Measurements from ENCODE around the gene TMEM217. TPM values are rescaled to one million over a fixed set of nuclear protein-coding genes. Genes with fewer than 3 reads are reported as not detected.

The TMEM217 gene
- total RNA-seq, 1 donor from 2014 or later = 1.4 TPM

DNA sequence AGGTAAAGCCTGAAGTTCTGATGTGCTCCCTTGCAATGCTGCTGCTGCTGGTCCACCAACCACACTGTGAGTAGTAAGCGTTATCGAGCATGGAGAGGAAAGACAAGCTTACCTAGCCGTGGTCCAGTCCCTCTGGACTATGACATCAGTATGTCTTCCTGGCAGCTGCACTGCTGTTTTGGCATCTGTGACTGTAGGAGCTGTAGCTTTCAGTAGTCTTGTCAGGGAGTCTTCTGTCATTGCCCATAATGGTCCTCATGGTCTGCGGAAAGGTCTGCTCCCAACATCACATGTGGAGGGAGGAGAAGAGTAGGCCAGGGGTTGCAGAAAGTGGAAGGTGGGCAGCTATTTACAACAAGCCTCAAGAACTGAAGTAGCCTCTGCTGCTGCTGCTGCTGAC, 26.8 kb upstream of the TMEM217 start:
- Mint-ChIP-seq H3K9me3 (ENCODE audit: low read depth) (no peaks in the 10 kb centered on the region), H3K4me3 (ENCODE audit: low read depth) (no peak overlapping the region), H3K27me3 (no peaks in the 10 kb centered on the region), H3K36me3 (ENCODE audit: insufficient read depth) (peaks cover 15% of the 10 kb centered on the region), H3K27ac (no peak overlapping the region), H3K4me1 (ENCODE audit: low read depth) (peaks cover 3% of the 10 kb centered on the region)
- TF ChIP-seq, protein P1, sequence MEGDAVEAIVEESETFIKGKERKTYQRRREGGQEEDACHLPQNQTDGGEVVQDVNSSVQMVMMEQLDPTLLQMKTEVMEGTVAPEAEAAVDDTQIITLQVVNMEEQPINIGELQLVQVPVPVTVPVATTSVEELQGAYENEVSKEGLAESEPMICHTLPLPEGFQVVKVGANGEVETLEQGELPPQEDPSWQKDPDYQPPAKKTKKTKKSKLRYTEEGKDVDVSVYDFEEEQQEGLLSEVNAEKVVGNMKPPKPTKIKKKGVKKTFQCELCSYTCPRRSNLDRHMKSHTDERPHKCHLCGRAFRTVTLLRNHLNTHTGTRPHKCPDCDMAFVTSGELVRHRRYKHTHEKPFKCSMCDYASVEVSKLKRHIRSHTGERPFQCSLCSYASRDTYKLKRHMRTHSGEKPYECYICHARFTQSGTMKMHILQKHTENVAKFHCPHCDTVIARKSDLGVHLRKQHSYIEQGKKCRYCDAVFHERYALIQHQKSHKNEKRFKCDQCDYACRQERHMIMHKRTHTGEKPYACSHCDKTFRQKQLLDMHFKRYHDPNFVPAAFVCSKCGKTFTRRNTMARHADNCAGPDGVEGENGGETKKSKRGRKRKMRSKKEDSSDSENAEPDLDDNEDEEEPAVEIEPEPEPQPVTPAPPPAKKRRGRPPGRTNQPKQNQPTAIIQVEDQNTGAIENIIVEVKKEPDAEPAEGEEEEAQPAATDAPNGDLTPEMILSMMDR (IDR thresholded peaks at IDR 0.05; ENCODE audit: unreplicated experiment) = no peak
- no peak for DNase-seq (ENCODE audit: low spot score, unreplicated experiment)

DNA sequence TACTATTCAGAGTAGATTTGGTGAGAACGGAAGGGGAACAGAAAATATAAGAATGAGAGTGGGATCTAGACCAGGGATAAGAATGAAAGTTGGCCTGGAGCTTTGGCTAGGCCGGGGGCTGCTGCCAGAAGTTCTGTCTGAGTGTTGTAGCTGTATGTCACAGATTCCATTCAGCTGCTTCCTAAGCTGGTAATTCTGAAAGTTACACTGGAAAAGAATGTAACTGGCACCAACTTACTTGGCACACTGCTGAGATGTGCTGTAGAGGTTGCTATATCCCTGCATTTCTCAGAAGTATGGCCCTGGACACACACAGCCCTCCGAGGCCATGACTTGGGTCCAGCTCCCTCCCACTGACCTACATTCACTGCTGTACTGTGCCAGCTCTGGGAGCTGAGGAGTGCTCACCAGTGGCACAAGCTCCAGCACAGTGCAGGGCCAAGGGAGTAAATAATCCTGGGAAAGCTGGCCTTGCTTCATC, 25.8 kb upstream of the TMEM217 start:
- H3K4me1 Mint-ChIP-seq (ENCODE audit: low read depth) = no peaks in the 10 kb centered on the region
- H3K27ac Mint-ChIP-seq = no peak overlapping the region
- TF ChIP-seq, protein P1 (IDR thresholded peaks at IDR 0.05; ENCODE audit: unreplicated experiment) = no peak
- no peak for DNase-seq (ENCODE audit: low spot score, unreplicated experiment)
- no peak overlapping the region for H3K4me3 Mint-ChIP-seq (ENCODE audit: low read depth)
- no peaks in the 10 kb centered on the region for H3K27me3 Mint-ChIP-seq
- H3K9me3 Mint-ChIP-seq (ENCODE audit: low read depth) = no peaks in the 10 kb centered on the region
- peaks cover 15% of the 10 kb centered on the region for H3K36me3 Mint-ChIP-seq (ENCODE audit: insufficient read depth)

DNA sequence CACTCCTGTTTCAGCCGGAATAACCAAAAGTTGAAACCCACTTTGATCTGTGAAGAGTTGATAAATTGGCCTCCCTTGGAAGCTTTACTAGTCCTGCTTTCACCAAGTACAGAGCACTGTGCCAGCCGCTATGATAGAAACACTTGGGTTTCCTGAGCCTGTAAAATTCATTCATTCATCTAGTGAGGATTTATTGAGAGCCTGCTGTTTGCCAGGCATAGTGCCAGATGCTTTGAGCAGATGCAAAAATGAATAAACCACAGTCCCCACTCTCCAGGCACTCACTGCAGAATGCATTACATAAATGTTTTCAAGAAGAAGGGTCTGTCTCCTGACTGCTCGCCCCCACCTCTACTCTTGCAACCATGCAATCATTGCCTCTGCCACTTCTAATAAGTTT, 25.3 kb upstream of the TMEM217 start:
- H3K27me3 Mint-ChIP-seq = no peaks in the 10 kb centered on the region
- no peaks in the 10 kb centered on the region for H3K9me3 Mint-ChIP-seq (ENCODE audit: low read depth)
- no peak overlapping the region for H3K4me3 Mint-ChIP-seq (ENCODE audit: low read depth)
- no peak for DNase-seq (ENCODE audit: low spot score, unreplicated experiment)
- no peaks in the 10 kb centered on the region for H3K4me1 Mint-ChIP-seq (ENCODE audit: low read depth)
- no peak overlapping the region for H3K27ac Mint-ChIP-seq
- TF ChIP-seq, protein P1 (IDR thresholded peaks at IDR 0.05; ENCODE audit: unreplicated experiment) = no peak
- H3K36me3 Mint-ChIP-seq (ENCODE audit: insufficient read depth) = peaks cover 15% of the 10 kb centered on the region

DNA sequence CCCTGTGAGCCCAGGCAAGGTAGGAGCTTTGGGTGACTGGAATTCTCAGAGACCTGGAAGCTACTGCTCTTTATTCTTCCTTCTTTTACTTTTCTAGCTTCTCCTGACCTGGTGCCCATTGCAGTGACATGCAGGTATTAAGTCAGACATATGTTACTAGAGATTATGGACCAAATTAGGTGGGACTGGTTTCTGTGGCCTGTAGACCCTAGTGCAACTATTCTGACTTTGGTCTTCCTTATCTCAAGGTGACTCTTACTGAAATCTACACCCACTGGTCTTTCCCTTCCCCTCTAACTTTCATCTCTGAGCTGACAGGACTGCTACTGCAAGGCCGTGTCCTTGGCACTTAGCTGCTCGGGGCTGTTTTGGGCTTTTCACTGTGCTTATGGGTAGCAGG, 24.4 kb upstream of the TMEM217 start:
- peaks cover 10% of the 10 kb centered on the region for H3K36me3 Mint-ChIP-seq (ENCODE audit: insufficient read depth)
- H3K27ac Mint-ChIP-seq = no peak overlapping the region
- no peaks in the 10 kb centered on the region for H3K4me1 Mint-ChIP-seq (ENCODE audit: low read depth)

DNA sequence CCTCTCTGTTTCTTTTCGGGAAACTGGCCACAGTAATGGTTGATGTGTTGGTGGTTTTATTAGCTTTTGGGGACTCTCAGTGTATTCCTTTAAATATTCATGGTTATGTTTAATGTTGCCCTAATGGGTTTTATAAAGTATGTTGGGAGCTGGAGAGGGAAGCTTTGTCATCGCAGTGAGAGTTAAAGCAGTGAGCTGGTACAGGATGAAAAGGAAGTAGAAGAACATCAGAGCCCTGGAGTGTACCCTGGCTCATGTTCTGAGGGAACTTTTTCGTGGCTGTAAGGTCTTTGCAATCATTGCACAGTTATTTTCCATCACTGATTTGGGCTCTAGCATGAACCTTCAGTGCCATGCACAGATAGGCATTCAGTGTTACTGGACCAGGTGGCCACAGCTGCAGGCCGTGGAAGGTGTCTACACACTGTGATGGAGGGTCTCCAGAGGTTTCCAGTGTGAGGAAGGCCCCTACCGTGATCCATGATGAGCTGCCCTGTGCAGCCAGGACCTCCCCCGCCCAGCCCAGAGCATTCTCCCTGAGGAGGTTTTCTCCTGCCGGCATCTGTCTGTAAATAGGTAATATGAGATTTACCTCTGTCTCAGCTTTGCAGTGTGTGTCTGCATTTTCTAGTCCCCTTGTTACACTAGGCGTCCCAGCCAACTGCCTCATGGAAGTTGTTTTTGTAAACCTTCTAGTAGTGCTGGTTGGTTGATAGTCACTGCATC, 22.4 kb upstream of the TMEM217 start:
- no peak overlapping the region for H3K4me3 Mint-ChIP-seq (ENCODE audit: low read depth)
- no peaks in the 10 kb centered on the region for H3K27me3 Mint-ChIP-seq
- TF ChIP-seq, protein P1 (IDR thresholded peaks at IDR 0.05; ENCODE audit: unreplicated experiment) = no peak
- no peaks in the 10 kb centered on the region for H3K9me3 Mint-ChIP-seq (ENCODE audit: low read depth)
- peaks cover 8% of the 10 kb centered on the region for H3K36me3 Mint-ChIP-seq (ENCODE audit: insufficient read depth)
- H3K4me1 Mint-ChIP-seq (ENCODE audit: low read depth) = peaks cover 2% of the 10 kb centered on the region
- H3K27ac Mint-ChIP-seq = no peak overlapping the region
- DNase-seq (ENCODE audit: low spot score, unreplicated experiment) = no peak

More for the DNA sequence above, 24.4 kb upstream of the TMEM217 start:
- H3K4me3 Mint-ChIP-seq (ENCODE audit: low read depth) = no peak overlapping the region
- DNase-seq (ENCODE audit: low spot score, unreplicated experiment) = no peak
- TF ChIP-seq, protein P1 (IDR thresholded peaks at IDR 0.05; ENCODE audit: unreplicated experiment) = no peak
- no peaks in the 10 kb centered on the region for H3K9me3 Mint-ChIP-seq (ENCODE audit: low read depth)
- no peaks in the 10 kb centered on the region for H3K27me3 Mint-ChIP-seq
